ENCODE data around the gene RIIAD1.

DNA sequence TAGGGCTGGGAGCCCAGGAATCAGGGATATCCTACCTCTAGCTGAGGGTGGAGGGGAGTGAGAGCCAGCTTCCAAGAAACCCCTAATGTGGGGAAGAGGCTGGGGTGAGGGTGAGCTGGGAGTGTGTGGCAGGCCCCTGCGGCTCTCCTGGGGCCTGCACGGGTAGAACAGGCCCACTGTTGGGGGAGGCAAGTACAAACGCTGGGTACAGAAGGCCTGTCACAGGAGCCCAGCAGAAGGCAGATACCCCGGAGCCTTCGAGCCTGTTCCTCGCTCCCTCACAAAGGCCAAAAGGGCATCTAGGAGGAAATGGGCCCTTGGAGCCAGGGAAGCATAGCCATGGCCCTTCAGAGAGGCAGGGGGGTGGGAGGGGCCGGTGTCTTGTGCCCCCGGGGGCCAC, 18.4 kb upstream of the RIIAD1 start:
- TF ChIP-seq CTCF (conservative IDR thresholded peaks at IDR 0.05) (no peak), EZH2 (IDR thresholded peaks at IDR 0.05; ENCODE audit: low read depth) (no peak)

All from PC-9 (cell line).